HepG2 (cell line): Measurements from ENCODE around the gene GEMIN4. TPM values are rescaled to one million over a fixed set of nuclear protein-coding genes. Genes with fewer than 3 reads are reported as not detected.
A peak's percentile ranks its signal among the peaks of the same experiment; 100 is the strongest.

Experiments
- ATAC-seq: fragments of 200-7000 bp; cut with Tn5 transposase; 3 replicates; pipeline ENCODE4 v1.9.1; 2020; ENCODE audit warnings: mild to moderate bottlenecking, moderate library complexity
- BruUV-seq: library from RNA; stranded (reverse); fragments of 400-500 nt; replicated peaks from 2 replicates; lab custom pipeline; 2021; lab: Mats Ljungman, UMichigan
- CTCF ChIA-PET: fragments of 300-600 bp; formaldehyde crosslinking; extraction: SDS; loops from one replicate; lab custom pipeline; 2021; ENCODE audit warnings: low total read pairs, inconsistent platforms, low intra/inter-chr PET ratio; lab: Yijun Ruan, JAX
- POLR2A ChIA-PET: fragments of 350-600 bp; sonication (Branson Sonifier 250); formaldehyde crosslinking; loops from one replicate; lab custom pipeline; 2020; ENCODE audit warnings: antibody characterized with exemption, inconsistent platforms; lab: Yijun Ruan, JAX
- DNase-seq: peaks from one replicate; pipeline ENCODE4 v3.0.0-alpha.2; 2015; ENCODE audit warnings: low spot score
- FAIRE-seq: peaks from 3 replicates; lab custom pipeline; 2011; peaks lifted over from hg19 to GRCh38; lab: Jason Lieb, UNC
- H2AFZ ChIP-seq: one replicate; pipeline ENCODE4 v1.6.1; 2011; ENCODE audit warnings: low read length, inconsistent platforms
- H3K27ac ChIP-seq: fragments of 300-600 bp; 3 replicates; pipeline ENCODE4 v1.8.0; 2011; ENCODE audit warnings: mixed run types, mild to moderate bottlenecking, mixed read lengths, low read length, inconsistent platforms; ENCODE audit not compliant: insufficient read depth; ENCODE audit errors: extremely low read length
- H3K27me3 ChIP-seq, 2 experiments: fragments of 200-600 bp in 1 of 2; 2 replicates in 1 of 2; 3 replicates in 1 of 2; pipeline versions ENCODE4 v1.6.0 to v1.8.0; 2011; ENCODE audit warnings: low read length in 2 of 2, mild to moderate bottlenecking in 2 of 2, moderate library complexity in 2 of 2, inconsistent platforms in 1 of 2; ENCODE audit not compliant: insufficient read depth in 2 of 2, control insufficient read depth in 1 of 2
- H3K36me3 ChIP-seq, 2 experiments: fragments of 200-600 bp in 1 of 2; replicated peaks in 1 of 2; 2 replicates in 1 of 2; 3 replicates in 1 of 2; pipeline versions ENCODE4 v1.5.1 to v1.8.0; 2011; ENCODE audit warnings: low read length in 2 of 2, inconsistent platforms in 1 of 2; ENCODE audit not compliant: insufficient read depth in 2 of 2, control insufficient read depth in 1 of 2
- H3K4me1 ChIP-seq: 2 replicates; pipeline ENCODE4 v1.5.1; 2012; ENCODE audit warnings: low read length, inconsistent platforms; ENCODE audit not compliant: insufficient read depth
- H3K4me2 ChIP-seq: 2 replicates; pipeline ENCODE4 v1.6.0; 2011; ENCODE audit warnings: low read depth, low read length, inconsistent platforms
- H3K4me3 ChIP-seq, 3 experiments: fragments of 200-600 bp in 1 of 3; sonication (generic), shearing (Covaris generic) in 1 of 3; replicated peaks in 1 of 3; 2 replicates each; pipeline ENCODE4 v1.5.1; 2011 to 2016; ENCODE audit warnings: low read length in 3 of 3, inconsistent platforms in 2 of 3, low read depth in 2 of 3, mild to moderate bottlenecking in 2 of 3, control low read depth in 1 of 3, mixed read lengths in 1 of 3; ENCODE audit not compliant: insufficient read depth in 1 of 3
- H3K79me2 ChIP-seq: one replicate; pipeline ENCODE4 v1.6.1; 2011; ENCODE audit warnings: low read length, inconsistent platforms; ENCODE audit not compliant: insufficient read depth
- H3K9ac ChIP-seq: 2 replicates; pipeline ENCODE4 v1.6.0; 2011; ENCODE audit warnings: mild to moderate bottlenecking, low read depth, low read length, inconsistent platforms; ENCODE audit not compliant: insufficient read depth
- H3K9me3 ChIP-seq: 2 replicates; pipeline ENCODE4 v1.5.1; 2012; ENCODE audit warnings: mild to moderate bottlenecking, low read length
- H4K20me1 ChIP-seq: 2 replicates; pipeline ENCODE4 v1.6.0; 2011; ENCODE audit warnings: inconsistent platforms, mild to moderate bottlenecking, low read length, moderate library complexity; ENCODE audit not compliant: insufficient read depth
- AHR ChIP-seq: IDR thresholded peaks from 2 replicates; pipeline ENCODE4 v1.6.1; 2018; ENCODE audit warnings: missing genetic modification reagents, missing compliant biosample characterization
- HNF4A ChIP-seq: sonication (generic); formaldehyde crosslinking; IDR thresholded peaks from 2 replicates; pipeline ENCODE4 v1.4.0; 2020; ENCODE audit warnings: missing genetic modification reagents
- KDM2A ChIP-seq: sonication (generic); formaldehyde crosslinking; IDR thresholded peaks from 2 replicates; pipeline ENCODE4 v1.4.0; 2020; ENCODE audit warnings: low read depth, missing genetic modification reagents, borderline replicate concordance
- KMT2B ChIP-seq: IDR thresholded peaks from 2 replicates; pipeline ENCODE4 v1.6.1; 2016; ENCODE audit warnings: missing genetic modification reagents, missing compliant biosample characterization
- MEIS2 ChIP-seq: sonication (generic); formaldehyde crosslinking; IDR thresholded peaks from 2 replicates; pipeline ENCODE4 v1.9.0; 2021; ENCODE audit warnings: mild to moderate bottlenecking, missing genetic modification reagents
- NR2F6 ChIP-seq, 2 experiments: IDR thresholded peaks; 2 replicates each; pipeline ENCODE4 v1.6.1; 2016; ENCODE audit warnings: antibody characterized with exemption in 1 of 2, mild to moderate bottlenecking in 1 of 2
- PAXIP1 ChIP-seq: sonication (generic); formaldehyde crosslinking; conservative IDR thresholded peaks from 2 replicates; pipeline ENCODE4 v1.4.0; 2020; ENCODE audit warnings: mild to moderate bottlenecking, missing genetic modification reagents, moderate library complexity
- POLR2A ChIP-seq, 2 experiments: IDR thresholded peaks; 2 replicates each; pipeline ENCODE4 v1.6.1; 2011; ENCODE audit warnings: low read depth in 2 of 2, low read length in 2 of 2, mild to moderate bottlenecking in 1 of 2, moderate library complexity in 1 of 2; ENCODE audit not compliant: insufficient read depth in 1 of 2
- RXRA ChIP-seq: sonication (generic); formaldehyde crosslinking; IDR thresholded peaks from 2 replicates; pipeline ENCODE4 v1.5.1; 2020; ENCODE audit warnings: missing genetic modification reagents
- RXRB ChIP-seq: IDR thresholded peaks from 2 replicates; pipeline ENCODE4 v1.6.1; 2016; ENCODE audit warnings: borderline replicate concordance, missing genetic modification reagents, missing compliant biosample characterization
- SAP130 ChIP-seq: IDR thresholded peaks from 2 replicates; pipeline ENCODE4 v1.6.1; 2016; ENCODE audit warnings: low read depth
- STAG1 ChIP-seq: sonication (generic); formaldehyde crosslinking; IDR thresholded peaks from 2 replicates; pipeline ENCODE4 v1.4.0; 2020; ENCODE audit warnings: missing genetic modification reagents
- THRA ChIP-seq: sonication (generic); formaldehyde crosslinking; IDR thresholded peaks from 2 replicates; pipeline ENCODE4 v1.4.0; 2020; ENCODE audit warnings: missing genetic modification reagents, borderline replicate concordance
- ZNF460 ChIP-seq: sonication (generic); formaldehyde crosslinking; IDR thresholded peaks from 2 replicates; pipeline ENCODE4 v1.5.1; 2020; ENCODE audit warnings: missing genetic modification reagents, mild to moderate bottlenecking, borderline replicate concordance
- ZNF605 ChIP-seq: sonication (generic); formaldehyde crosslinking; IDR thresholded peaks from 2 replicates; pipeline ENCODE4 v1.8.0; 2022; ENCODE audit warnings: mild to moderate bottlenecking, missing genetic modification reagents
- ZNF768 ChIP-seq: sonication (generic); formaldehyde crosslinking; IDR thresholded peaks from 2 replicates; pipeline ENCODE4 v1.4.0; 2020; ENCODE audit warnings: missing genetic modification reagents
- ZNF784 ChIP-seq: sonication (generic); formaldehyde crosslinking; IDR thresholded peaks from 2 replicates; pipeline ENCODE4 v1.5.1; 2020; ENCODE audit warnings: missing genetic modification reagents, mild to moderate bottlenecking, borderline replicate concordance
- ZSCAN9 ChIP-seq: IDR thresholded peaks from 2 replicates; pipeline ENCODE4 v1.6.1; 2016; ENCODE audit warnings: borderline replicate concordance
- WGBS: methylation state at CpG from one replicate; pipeline ENCODE4 v1.1.6; 2017; ENCODE audit warnings: low lambda C conversion rate; 5-methylcytosine and 5-hydroxymethylcytosine counted together
- in situ Hi-C: cut with HindIII; loops from 2 replicates; pipeline ENCODE4 v1.10.0; 2017; ENCODE audit warnings: low pct_unique_long_range_greater_than_20kb; ENCODE audit not compliant: extremely low pct_ligation_motif_present
- intact Hi-C: fragments of 100-400 bp; cut with micrococcal nuclease; formaldehyde crosslinking; loops from one replicate; pipeline ENCODE4 v1.10.0; 2022; ENCODE audit not compliant: unreplicated experiment
- polyA plus RNA-seq, 8 experiments: library from polyadenylated mRNA; depleted of rRNA in 3 of 8; stranded (reverse) in 7 of 8; unstranded in 1 of 8; fragments of >200 nt; fragmentation: Illumina TruSeq in 4 of 8; extraction: Trizol in 4 of 8; gene quantifications; 2 replicates each; pipeline versions ENCODE4 v1.2.1 to v1.2.3, GENCODE V29; 2011 to 2016; ENCODE audit warnings: low read depth in 4 of 8, missing spikeins in 1 of 8, mixed read lengths in 1 of 8; ENCODE audit not compliant: insufficient read depth in 1 of 8
- total RNA-seq, 5 experiments: library from RNA; depleted of rRNA; stranded (reverse); fragments of >200 nt; fragmentation: Illumina TruSeq; extraction: Trizol; gene quantifications; 2 replicates each; pipeline ENCODE4 v1.2.3, GENCODE V29; 2016; ENCODE audit warnings: low read depth in 1 of 5

The GEMIN4 gene
- total and polyA plus RNA-seq, 2 of the 13 experiments (the other 11 are each of a cell fraction or from before 2014, with no cell fraction given) = 10.8 to 22.7 TPM

- TF ChIP-seq ZSCAN9 = 0 out of 2 replicates have a peak, but pooled peaks have one; percentile 50
- TF ChIP-seq KMT2B = no peak; the same call in 1 of the 2 replicates
- TF ChIP-seq, all 625 proteins: peak for 221
These were observed at the start of gene GEMIN4 (continued) for GRCh38 chr17:752002-752619.

GRCh38 chr17:801660-802059 is 49.6 kb upstream of the GEMIN4 start:
- Histone ChIP-seq H3K9me3 (no peaks in the 10 kb centered on the region), H3K79me2 (no peaks in the 10 kb centered on the region), H3K4me2 (0 out of 2 replicates have a peak overlapping the region, but pooled peaks have one; percentile 12), H3K4me3 (no peak overlapping the region), H3K4me1 (peaks cover 14% of the 10 kb centered on the region), H3K27ac (peak overlapping the region; percentile 57), H3K36me3 (peaks cover 1 to 18% of the 10 kb centered on the region in 2 experiments; a peak in 3 of 5 replicates), H3K9ac (no peak overlapping the region), H4K20me1 (no peaks in the 10 kb centered on the region), H3K27me3 (no peaks in the 10 kb centered on the region), H2AFZ (no peak overlapping the region)
- ATAC-seq (peak; percentile 88), DNase-seq (peak; percentile 75), FAIRE-seq (peak; percentile 46)
- CTCF ChIA-PET = no interaction called here
- peak; percentile 40; the same call in 1 of the 2 replicates for TF ChIP-seq PAXIP1 (CRISPR knock-in tag)
- TF ChIP-seq HNF4A (CRISPR knock-in tag) = 0 out of 2 replicates have a peak, but pooled peaks have one; percentile 19
- no peak for TF ChIP-seq POLR2A (IDR thresholded peaks at IDR 0.05; ENCODE audit: insufficient read depth in 1 of 2, low read depth in 2 of 2, low read length in 2 of 2)
- no peak for TF ChIP-seq KDM2A (CRISPR knock-in tag)
- TF ChIP-seq ZNF768 (CRISPR knock-in tag) = 0 out of 2 replicates have a peak, but pooled peaks have one; percentile 55
- TF ChIP-seq THRA (CRISPR knock-in tag) = peak; percentile 92
- TF ChIP-seq ZNF605 (CRISPR knock-in tag) = no peak
- TF ChIP-seq SAP130 (CRISPR knock-in tag) = 0 out of 2 replicates have a peak, but pooled peaks have one; percentile 23
- TF ChIP-seq RXRB (CRISPR knock-in tag) = peak; percentile 56; the same call in 1 of the 2 replicates
- TF ChIP-seq RXRA (CRISPR knock-in tag) = peak; percentile 38; the same call in 1 of the 2 replicates
- TF ChIP-seq ZNF784 = no peak
- 0 out of 2 replicates have a peak, but pooled peaks have one; percentile 11 for TF ChIP-seq MEIS2 (CRISPR knock-in tag)
- TF ChIP-seq STAG1 (CRISPR knock-in tag) = 0 out of 2 replicates have a peak, but pooled peaks have one; percentile 3
- TF ChIP-seq AHR (CRISPR knock-in tag) = no peak
- TF ChIP-seq ZNF460 (CRISPR knock-in tag) = peak; percentile 88
- no peak for TF ChIP-seq NR2F6 (IDR thresholded peaks at IDR 0.05)
- TF ChIP-seq NR2F6 (CRISPR knock-in tag; IDR thresholded peaks at IDR 0.05) = 0 out of 2 replicates have a peak, but pooled peaks have one; percentile 12
- WGBS = 48% methylated on average over 5 of the region's 6 CpGs
- in situ Hi-C loops = no loop called here
- POLR2A ChIA-PET = interaction anchor here (1.3 kb wide), 1 partner anchor 178 kb away, joined by 3 read pairs; the partner anchor contains the start of gene NXN
- intact Hi-C loops = no loop called here
- no TSS peak for BruUV-seq
